GM08714 (cell line): Measurements from ENCODE around the gene MGAT3.
A peak's percentile ranks its signal among the peaks of the same experiment; 100 is the strongest.
"Not testable (repeated sequence)": the region's sequence is repeated elsewhere in the genome, so short reads cannot be mapped to it uniquely, and the experiment has no call there.

Source experiments
- H3K4me3 ChIP-seq: fragments of 200-500 bp; sonication (Bioruptor generic); 2 replicates; pipeline ENCODE4 v1.5.1; 2014; ENCODE audit warnings: mild to moderate bottlenecking, low read length, inconsistent platforms
- ZNF274 ChIP-seq: IDR thresholded peaks from 2 replicates; pipeline ENCODE4 v1.6.1; 2012; ENCODE audit warnings: mild to moderate bottlenecking, low read depth, low read length

MGAT3 gene, protein sequence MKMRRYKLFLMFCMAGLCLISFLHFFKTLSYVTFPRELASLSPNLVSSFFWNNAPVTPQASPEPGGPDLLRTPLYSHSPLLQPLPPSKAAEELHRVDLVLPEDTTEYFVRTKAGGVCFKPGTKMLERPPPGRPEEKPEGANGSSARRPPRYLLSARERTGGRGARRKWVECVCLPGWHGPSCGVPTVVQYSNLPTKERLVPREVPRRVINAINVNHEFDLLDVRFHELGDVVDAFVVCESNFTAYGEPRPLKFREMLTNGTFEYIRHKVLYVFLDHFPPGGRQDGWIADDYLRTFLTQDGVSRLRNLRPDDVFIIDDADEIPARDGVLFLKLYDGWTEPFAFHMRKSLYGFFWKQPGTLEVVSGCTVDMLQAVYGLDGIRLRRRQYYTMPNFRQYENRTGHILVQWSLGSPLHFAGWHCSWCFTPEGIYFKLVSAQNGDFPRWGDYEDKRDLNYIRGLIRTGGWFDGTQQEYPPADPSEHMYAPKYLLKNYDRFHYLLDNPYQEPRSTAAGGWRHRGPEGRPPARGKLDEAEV

DNA sequence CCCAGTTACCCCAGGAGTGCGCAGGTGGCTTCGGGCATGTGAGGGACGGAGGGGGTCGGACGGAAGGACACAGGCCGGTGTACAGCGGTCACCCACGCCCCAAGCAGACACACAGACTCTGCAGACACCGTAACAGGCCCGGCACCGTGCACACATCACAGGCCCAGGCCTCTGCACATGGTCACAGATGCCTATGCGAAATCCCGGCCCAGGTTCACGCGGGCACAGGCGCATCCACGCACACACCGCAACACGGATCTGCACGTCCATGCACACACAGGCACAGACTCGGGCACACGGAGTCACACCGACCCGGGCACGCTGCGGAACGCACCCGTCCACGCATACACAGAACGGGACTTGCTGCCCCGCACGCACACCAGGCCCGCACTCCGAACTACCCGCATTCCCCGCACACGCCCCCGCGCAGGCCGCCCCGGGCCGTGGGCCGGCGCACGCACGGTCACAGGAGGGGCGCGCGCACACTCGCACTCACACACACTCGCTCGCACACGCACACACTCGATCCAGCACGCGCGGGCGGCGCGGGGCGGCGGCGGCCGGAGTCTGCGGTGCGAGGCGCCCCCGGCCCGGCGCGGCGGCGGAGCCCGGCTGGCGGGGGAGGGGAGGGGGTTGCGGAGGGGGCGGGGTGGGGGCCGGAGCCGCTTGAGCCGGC, at the start of gene MGAT3:
Gene MGAT3 (plus strand): TSS at position 491 of the 676 bp plus-strand sequence. CDS start 30,336 bp downstream, outside the sequence.
- TF ChIP-seq ZNF274: no peak
- H3K4me3 ChIP-seq: peak within 1 kb of the TSS; percentile 69

DNA sequence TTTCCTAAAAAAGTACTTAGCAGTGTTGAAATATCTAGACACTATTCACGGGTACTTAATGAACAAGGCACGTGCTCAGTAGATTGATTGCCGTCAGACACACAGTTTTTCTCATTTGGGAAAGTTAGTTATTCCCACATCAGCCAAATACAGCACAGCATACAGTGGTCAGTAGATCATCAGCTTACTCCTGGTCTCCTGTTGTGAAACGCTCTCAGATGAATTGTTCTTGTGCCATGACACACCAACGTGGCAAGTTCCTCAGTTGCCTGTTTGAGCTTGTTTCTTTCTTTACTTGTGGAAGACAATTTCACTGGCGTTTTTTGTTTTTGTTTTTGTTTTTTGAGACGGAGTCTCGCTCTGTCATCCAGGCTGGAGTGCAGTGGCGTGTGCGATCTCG, 48.6 kb upstream of the MGAT3 start:
- TF ChIP-seq ZNF274: no peak
- no peak overlapping the region for H3K4me3 ChIP-seq

DNA sequence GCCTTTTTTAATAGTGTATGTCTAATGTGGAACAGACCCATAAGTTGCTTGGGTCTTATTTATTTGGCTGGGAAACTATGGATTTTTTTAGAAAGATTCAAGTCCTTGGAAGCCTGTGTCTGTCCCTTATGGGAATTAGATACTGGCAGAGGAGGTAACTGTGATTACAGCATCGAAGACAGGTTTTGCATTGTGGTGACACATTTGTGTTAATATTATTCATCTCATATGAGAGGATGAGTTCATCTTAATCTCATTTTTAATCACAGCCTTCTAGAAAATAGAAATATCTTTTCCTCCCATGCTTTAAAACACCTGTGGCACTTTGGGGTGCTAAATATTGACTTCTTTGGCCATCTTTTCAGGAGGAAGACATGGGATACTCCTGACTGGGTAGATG, 48.0 kb upstream of the MGAT3 start:
- TF ChIP-seq ZNF274: no peak
- no peak overlapping the region for H3K4me3 ChIP-seq

DNA sequence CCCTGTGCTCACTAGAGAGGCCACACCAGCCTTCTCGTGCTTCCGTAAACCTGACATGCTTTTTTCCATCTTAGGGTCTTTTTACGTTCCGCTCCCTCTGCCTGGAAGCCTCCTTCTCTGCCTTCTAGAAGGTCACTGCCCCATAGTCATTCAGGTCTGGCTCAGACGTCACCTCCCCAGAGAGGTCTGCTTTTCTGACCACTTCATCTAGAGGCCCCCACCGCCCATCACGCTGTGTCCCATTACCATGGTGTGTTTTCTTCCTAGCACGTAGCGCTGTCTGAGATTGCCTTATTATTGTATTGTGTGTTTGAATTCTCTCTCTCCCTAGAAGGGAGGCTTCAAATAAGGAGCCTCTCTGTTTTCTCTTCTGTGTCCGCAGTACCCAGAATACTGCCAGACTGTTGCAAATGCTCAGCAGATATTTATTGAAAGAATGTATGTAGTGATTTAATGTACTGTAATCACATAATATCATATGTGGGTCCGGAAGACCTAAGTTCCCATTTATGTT, 47.2 kb upstream of the MGAT3 start:
- no peak overlapping the region for H3K4me3 ChIP-seq
- TF ChIP-seq ZNF274: no peak

DNA sequence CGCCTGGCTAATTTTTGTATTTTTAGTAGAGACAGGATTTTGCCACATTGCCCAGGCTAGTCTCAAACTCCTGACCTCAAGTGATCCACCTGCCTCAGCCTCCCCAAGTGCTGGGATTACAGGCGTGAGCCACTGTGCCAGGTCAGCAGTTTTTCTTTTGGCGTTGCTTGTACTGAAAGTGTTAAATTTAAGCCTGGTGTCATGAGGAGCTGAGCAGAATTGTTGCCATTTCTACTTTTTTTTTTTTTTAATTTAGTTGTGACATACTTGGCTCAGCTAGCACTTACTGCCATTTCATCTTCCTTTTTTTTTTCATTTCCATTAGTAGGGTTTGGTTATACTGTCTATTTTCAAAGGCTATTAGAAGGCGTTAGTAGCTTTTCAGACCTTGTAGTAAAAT, 46.5 kb upstream of the MGAT3 start:
- TF ChIP-seq ZNF274: no peak
- no peak overlapping the region for H3K4me3 ChIP-seq

DNA sequence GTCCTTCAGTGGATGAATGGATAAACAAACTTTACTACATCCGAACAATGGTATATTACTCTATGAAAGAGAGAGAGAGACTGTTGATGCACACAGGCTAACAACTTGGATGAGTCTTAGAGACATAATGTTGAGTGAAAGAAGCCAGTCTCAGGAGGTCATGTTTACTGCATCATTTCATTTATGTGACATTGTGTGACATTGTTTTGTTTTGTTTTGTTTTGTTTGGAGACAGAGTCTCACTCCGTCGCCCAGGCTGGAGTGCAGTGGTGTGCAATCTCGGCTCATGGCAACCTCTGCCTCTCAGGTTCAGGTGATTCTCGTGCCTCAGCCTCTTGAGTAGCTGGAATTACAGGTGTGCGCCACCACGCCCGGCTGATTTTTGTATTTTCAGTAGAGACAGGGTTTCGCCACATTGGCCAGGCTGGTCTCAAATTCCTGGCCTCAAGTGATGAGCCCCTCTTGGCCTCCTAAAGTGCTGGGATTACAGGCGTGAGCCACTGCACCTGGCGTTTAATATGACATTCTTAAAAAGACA, 44.9 kb upstream of the MGAT3 start:
- not testable (repeated sequence) for H3K4me3 ChIP-seq

DNA sequence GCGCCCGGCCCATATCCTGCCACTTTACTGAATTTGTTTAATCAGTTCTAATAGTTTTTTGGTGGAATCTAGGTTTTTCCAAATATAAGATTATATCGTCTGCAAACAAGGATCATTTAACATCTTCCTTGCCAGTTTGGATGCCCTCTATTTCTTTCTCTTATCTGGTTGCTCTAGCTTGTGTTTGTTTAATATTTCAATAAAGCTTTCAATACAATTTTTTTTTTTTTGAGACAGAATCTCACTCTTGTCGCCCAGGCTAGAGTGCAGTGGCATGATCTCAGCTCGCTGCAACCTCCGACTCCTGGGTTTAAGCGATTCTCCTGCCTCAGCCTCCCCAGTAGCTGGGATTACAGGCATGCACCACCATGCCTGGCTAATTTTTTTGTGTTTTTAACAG, 43.6 kb upstream of the MGAT3 start:
- not testable (repeated sequence) for H3K4me3 ChIP-seq

DNA sequence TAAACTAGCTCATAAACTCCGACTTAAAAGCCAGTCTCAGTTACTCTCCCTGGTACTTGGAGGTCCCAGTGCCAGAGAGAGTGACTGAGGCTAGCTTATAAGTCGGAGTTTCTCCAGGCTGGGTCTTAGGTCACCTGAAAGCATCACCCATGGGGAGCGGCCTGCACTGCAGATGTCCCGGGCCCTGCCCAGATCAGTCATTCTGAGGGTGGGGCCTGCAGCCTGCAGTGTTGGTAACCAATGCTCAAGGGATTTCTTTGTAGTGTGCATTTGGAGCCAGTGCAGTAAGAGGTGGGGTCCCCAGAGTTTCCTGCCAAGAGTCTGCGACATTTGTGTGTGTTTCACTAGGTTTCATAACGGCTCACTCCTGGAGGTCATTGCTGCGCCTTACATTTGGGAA, 42.4 kb upstream of the MGAT3 start:
- no peak for TF ChIP-seq ZNF274
- no peak overlapping the region for H3K4me3 ChIP-seq

DNA sequence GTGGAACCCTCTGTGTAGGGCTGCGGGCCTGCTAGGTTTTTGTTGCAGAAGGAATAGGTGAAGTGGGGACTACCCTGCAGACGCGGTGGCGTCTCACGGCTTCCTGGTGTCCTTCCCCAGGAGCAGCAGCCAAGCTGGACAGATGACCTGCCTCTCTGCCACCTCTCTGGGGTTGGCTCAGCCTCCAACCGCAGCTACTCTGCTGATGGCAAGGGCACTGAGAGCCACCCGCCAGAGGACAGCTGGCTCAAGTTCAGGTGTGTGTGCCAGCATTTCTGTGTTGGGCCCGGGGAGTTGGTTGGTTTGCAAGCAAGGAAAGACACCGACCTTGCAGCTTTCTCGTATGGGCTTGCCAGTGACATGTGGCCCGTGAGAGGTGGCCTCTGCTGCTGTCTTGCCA, 41.9 kb upstream of the MGAT3 start:
- TF ChIP-seq ZNF274: no peak

DNA sequence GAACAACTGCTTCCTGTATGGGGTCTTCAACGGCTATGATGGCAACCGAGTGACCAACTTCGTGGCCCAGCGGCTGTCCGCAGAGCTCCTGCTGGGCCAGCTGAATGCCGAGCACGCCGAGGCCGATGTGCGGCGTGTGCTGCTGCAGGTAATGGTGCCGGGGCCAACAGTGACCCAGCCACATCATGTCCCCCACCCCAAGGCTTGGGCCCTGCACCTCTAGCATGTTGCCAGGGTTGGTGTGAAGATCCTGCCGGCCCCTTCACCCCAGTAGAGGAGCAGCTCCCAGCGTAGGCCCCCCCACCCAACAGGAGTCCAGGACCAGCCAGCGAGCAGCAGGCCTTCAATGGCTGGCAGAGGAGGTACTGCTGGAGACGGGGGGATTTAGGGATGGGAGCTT, 41.3 kb upstream of the MGAT3 start:
- H3K4me3 ChIP-seq: no peak overlapping the region
- no peak for TF ChIP-seq ZNF274

More for the DNA sequence above, 41.9 kb upstream of the MGAT3 start:
- no peak overlapping the region for H3K4me3 ChIP-seq

DNA sequence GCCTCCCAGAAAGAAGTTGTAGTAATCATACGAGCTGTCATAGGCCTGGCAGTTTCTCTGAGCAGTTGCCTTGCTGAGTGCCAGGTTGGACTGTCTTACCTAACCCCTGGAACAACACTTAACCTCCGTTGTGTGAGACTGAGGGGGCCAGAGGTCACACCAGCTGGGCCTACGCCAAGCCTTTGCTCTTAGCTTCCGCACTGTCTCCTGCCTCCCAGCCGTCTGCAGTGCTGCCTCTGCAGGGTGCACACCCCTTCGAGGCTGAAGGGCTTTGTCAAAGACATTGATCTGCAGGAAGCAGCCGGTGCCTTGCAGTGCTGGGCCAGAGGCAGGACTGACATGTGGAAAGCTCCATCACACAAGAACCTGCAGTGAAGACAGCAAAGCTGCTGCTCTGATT, 40.5 kb upstream of the MGAT3 start:
- no peak for TF ChIP-seq ZNF274
- H3K4me3 ChIP-seq: no peak overlapping the region

DNA sequence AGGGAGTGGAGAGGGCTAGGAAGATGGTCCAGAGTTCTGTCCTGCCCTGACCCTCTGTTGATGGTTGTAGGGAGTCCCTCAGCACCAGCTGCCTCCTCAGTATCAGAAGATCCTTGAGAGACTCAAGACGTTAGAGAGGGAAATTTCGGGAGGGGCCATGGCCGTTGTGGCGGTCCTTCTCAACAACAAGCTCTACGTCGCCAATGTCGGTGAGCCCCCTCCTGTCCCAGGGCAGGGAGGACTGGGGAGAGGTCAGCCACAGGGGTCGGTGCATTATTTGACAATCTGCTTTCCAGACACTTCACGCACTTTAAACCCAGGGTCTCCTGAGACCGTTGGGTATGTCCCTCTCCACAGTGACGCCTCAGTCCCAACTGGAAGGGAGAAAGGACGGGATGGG, 39.2 kb upstream of the MGAT3 start:
- H3K4me3 ChIP-seq: no peak overlapping the region
- TF ChIP-seq ZNF274: no peak

DNA sequence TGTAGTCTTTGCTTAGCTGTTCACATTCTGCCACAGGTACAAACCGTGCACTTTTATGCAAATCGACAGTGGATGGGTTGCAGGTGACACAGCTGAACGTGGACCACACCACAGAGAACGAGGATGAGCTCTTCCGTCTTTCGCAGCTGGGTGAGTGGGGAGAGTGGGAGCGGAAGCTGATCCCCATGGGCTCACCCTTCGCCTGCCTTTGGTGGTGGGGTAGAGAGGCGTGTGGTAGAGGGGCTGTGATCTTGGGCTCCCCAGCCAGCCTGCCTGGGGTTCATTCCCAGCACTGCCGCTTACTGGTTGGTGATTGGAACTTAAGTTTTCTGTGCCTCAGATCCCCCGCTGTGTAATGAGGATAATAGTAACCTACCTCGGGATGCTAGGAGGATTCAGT, 38.1 kb upstream of the MGAT3 start:
- no peak overlapping the region for H3K4me3 ChIP-seq
- no peak for TF ChIP-seq ZNF274

DNA sequence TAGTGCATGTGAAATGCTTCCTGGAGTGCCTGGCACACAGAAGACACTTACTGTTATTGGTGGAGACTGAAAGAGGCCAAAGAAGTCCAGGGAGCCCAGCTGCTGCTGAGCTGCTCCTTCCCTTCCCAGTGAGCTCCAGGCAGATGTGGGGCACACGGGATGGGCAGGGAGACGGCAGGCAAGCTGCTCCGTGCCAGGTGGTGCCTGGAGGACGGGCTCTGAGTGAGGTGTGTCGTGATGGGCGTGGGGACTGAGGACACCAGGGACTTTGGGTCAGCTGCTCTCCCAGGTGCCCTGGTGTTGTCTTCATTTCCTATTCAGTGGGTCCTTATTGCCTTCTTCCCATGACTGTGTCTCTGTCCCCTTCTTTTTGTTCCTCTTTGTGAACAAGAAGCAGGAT, 37.7 kb upstream of the MGAT3 start:
- H3K4me3 ChIP-seq: no peak overlapping the region
- TF ChIP-seq ZNF274: no peak

DNA sequence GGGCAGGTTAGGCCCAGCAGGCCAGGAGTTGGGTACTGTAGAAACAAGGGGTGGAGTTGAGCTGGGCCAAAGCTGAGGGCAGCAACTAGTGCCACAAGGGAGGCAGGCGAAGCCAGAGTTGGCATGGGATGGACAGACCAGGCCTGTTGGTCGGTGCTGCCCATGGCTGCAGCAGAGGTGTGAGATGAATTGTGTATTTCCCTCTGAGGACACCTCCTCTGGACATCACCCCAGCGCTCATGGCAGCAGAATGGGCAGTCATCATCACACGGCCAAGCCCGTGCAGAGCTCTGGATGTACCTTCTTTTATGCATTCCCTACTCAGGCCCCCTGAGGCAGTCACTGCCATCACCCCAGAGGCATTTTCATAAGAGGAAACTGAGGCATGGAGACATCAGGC, 36.9 kb upstream of the MGAT3 start:
- TF ChIP-seq ZNF274: no peak
- H3K4me3 ChIP-seq: no peak overlapping the region
